PC-9 (cell line): ENCODE measurements around the gene IMMP2L. TPM values are rescaled to one million over a fixed set of nuclear protein-coding genes. Genes with fewer than 3 reads are reported as not detected.

Experiments used
- BruUV-seq: library from RNA; stranded (reverse); fragments of 400-500 nt; replicated peaks from 2 replicates; lab custom pipeline; 2021; lab: Mats Ljungman, UMichigan
- CTCF ChIA-PET: fragments of 300-600 bp; sonication (Branson Sonifier 250); formaldehyde crosslinking; loops from one replicate; lab custom pipeline; 2022; ENCODE audit warnings: antibody characterized with exemption; lab: Charles Lee
- POLR2A ChIA-PET: fragments of 300-600 bp; sonication (Branson Sonifier 250); formaldehyde crosslinking; loops from one replicate; lab custom pipeline; 2022; ENCODE audit warnings: antibody characterized with exemption; ENCODE audit not compliant: unreplicated experiment; lab: Charles Lee
- DNase-seq, 2 experiments: peaks; one replicate each; pipeline versions ENCODE4 v3.0.0 to v3.0.0-alpha.2; 2015 to 2022; ENCODE audit warnings: mixed read lengths in 1 of 2
- H2AFZ ChIP-seq: fragments of 200-600 bp; sonication (generic); 2 replicates; pipeline ENCODE4 v1.8.1; 2017; ENCODE audit warnings: antibody characterized with exemption
- H3F3A ChIP-seq: fragments of 200-600 bp; sonication (generic); 2 replicates; pipeline ENCODE4 v1.8.1; 2017; ENCODE audit warnings: antibody characterized with exemption, mild to moderate bottlenecking, low read depth; ENCODE audit not compliant: insufficient read depth
- H3K27ac ChIP-seq: fragments of 200-600 bp; sonication (generic); 2 replicates; pipeline ENCODE4 v1.6.1; 2016; ENCODE audit warnings: mixed run types
- H3K27me3 ChIP-seq: fragments of 200-600 bp; sonication (generic); 2 replicates; pipeline ENCODE4 v1.6.1; 2016; ENCODE audit warnings: low read depth, mixed run types; ENCODE audit not compliant: insufficient read depth
- H3K36me3 ChIP-seq: fragments of 200-600 bp; sonication (generic); 2 replicates; pipeline ENCODE4 v1.6.1; 2016; ENCODE audit warnings: low read depth, mixed run types
- H3K4me1 ChIP-seq: fragments of 200-600 bp; sonication (generic); replicated peaks from 2 replicates; pipeline ENCODE4 v1.6.1; 2016; ENCODE audit warnings: mixed run types; ENCODE audit not compliant: insufficient read depth
- H3K4me2 ChIP-seq: fragments of 200-600 bp; sonication (generic); 2 replicates; pipeline ENCODE4 v1.6.1; 2017; ENCODE audit warnings: mixed run types
- H3K4me3 ChIP-seq: fragments of 200-600 bp; sonication (generic); 2 replicates; pipeline ENCODE4 v1.6.1; 2016; ENCODE audit warnings: mixed run types
- H3K79me2 ChIP-seq: fragments of 200-600 bp; sonication (generic); 2 replicates; pipeline ENCODE4 v1.6.1; 2017; ENCODE audit warnings: low read depth, mixed run types
- H3K9me2 ChIP-seq: fragments of 200-600 bp; sonication (generic); 2 replicates; pipeline ENCODE4 v1.8.1; 2017; ENCODE audit warnings: mild to moderate bottlenecking; ENCODE audit not compliant: insufficient read depth
- H3K9me3 ChIP-seq: fragments of 200-600 bp; sonication (generic); 2 replicates; pipeline ENCODE4 v1.8.1; 2016; ENCODE audit warnings: low read depth; ENCODE audit not compliant: insufficient read depth
- H4K20me1 ChIP-seq: fragments of 200-600 bp; sonication (generic); 2 replicates; pipeline ENCODE4 v1.8.1; 2017; ENCODE audit not compliant: insufficient read depth
- CTCF ChIP-seq: fragments of 200-600 bp; sonication (generic); conservative IDR thresholded peaks from 2 replicates; pipeline ENCODE4 v1.6.1; 2017; ENCODE audit warnings: mixed run types, antibody characterized with exemption, mild to moderate bottlenecking, moderate library complexity
- EZH2 ChIP-seq: fragments of 200-600 bp; sonication (generic); IDR thresholded peaks from 2 replicates; pipeline ENCODE4 v1.8.0; 2017; ENCODE audit warnings: antibody characterized with exemption, low read depth
- intact Hi-C: fragments of 100-400 bp; cut with micrococcal nuclease; formaldehyde crosslinking; loops from one replicate; pipeline ENCODE4 v1.10.0; 2022; ENCODE audit not compliant: unreplicated experiment
- total RNA-seq: library from RNA; stranded (reverse); gene quantifications from 2 replicates; pipeline ENCODE4 v1.2.3, GENCODE V29; 2021

The IMMP2L gene
- total RNA-seq, 1 experiment from 2014 or later: 40.5 TPM

- Histone ChIP-seq H3K79me2 (no peaks in the 10 kb centered on the region), H3K9me3 (no peaks in the 10 kb centered on the region), H4K20me1 (no peaks in the 10 kb centered on the region), H3K4me2 (no peak overlapping the region), H3K27me3 (no peaks in the 10 kb centered on the region), H3F3A (no peaks in the 10 kb centered on the region), H3K4me1 (no peaks in the 10 kb centered on the region), H2AFZ (no peak overlapping the region), H3K4me3 (no peak overlapping the region), H3K27ac (no peak overlapping the region), H3K36me3 (no peaks in the 10 kb centered on the region), H3K9me2 (no peaks in the 10 kb centered on the region)
- ChIA-PET POLR2A (no interaction called here), CTCF (no interaction called here)
- no TSS peak for BruUV-seq
- no peak for DNase-seq
- TF ChIP-seq EZH2 (no peak), CTCF (no peak)
- intact Hi-C loops: no loop called here
Measured at GRCh38 chr7:111215550-111215949, 346.7 kb downstream of the IMMP2L start.

DNA sequence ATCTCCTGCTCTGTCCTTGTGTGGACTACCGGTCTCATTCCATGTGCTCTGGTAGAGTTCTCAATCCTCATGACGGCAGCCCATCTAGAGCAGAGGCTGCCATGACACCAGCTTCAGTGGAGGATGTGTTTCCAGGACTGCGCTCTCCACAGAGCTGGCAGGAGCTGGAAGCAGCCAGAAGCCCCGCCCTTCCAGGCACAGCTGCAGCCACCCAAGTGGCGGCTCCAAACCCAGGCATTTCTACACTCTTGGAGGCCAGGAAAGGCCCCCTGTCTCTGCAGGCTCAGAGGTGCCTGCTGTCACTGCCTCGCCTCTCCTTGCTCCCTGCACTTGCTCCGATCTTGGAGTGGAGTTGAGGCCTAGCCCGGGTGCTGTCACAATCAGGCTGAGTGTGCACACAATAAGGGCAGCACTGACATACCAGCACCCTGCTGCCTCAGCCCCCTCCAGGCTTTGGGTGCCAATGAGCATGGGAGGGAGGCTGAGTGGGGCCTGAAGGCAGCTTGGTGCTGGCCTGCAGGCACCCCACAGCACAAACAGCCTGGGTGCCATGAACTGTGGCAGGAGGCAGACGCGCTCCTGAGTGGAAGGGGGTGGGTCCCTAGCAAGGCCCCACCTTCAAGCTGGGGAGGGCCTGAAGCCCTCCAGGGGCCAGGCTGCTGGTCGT lies 349.3 kb downstream of the IMMP2L start:
- H3K27me3 ChIP-seq: no peaks in the 10 kb centered on the region
- TF ChIP-seq CTCF (no peak), EZH2 (no peak)
- no peak for DNase-seq
- ChIA-PET CTCF (no interaction called here), POLR2A (no interaction called here)
- no peaks in the 10 kb centered on the region for H3K36me3 ChIP-seq
- H3K4me1 ChIP-seq: no peaks in the 10 kb centered on the region
- H3F3A ChIP-seq: no peaks in the 10 kb centered on the region
- no peak overlapping the region for H2AFZ ChIP-seq
- no peak overlapping the region for H3K27ac ChIP-seq
- BruUV-seq: no TSS peak
- no peaks in the 10 kb centered on the region for H4K20me1 ChIP-seq
- no peaks in the 10 kb centered on the region for H3K9me3 ChIP-seq
- no peak overlapping the region for H3K4me2 ChIP-seq
- intact Hi-C loops: no loop called here
- no peaks in the 10 kb centered on the region for H3K79me2 ChIP-seq
- H3K4me3 ChIP-seq: no peak overlapping the region
- H3K9me2 ChIP-seq: no peaks in the 10 kb centered on the region

DNA sequence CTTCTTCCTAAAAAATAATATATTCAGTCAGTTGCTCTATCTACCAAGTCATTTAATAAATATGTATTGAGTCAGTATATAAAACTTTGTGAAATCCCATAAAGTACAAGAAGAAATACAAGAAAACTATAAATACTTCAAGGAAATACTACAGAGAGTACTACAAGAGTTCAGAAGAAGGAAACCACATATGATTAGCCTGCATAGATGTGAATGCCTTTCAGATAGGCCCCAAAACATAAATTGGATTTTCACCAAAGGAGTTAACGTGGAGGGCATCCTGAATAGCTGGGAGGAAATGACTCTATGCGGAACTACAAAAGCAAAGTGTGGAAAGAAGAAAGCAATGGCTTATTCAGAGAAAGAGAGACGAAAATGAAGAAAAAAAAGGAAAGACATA lies 351.3 kb downstream of the IMMP2L start:
- Histone ChIP-seq H3K4me2 (no peak overlapping the region), H3K9me3 (no peaks in the 10 kb centered on the region), H3K79me2 (no peaks in the 10 kb centered on the region), H3F3A (no peaks in the 10 kb centered on the region), H4K20me1 (no peaks in the 10 kb centered on the region), H3K36me3 (no peaks in the 10 kb centered on the region), H3K4me3 (no peak overlapping the region), H3K27me3 (no peaks in the 10 kb centered on the region), H3K27ac (no peak overlapping the region), H3K9me2 (no peaks in the 10 kb centered on the region), H3K4me1 (no peaks in the 10 kb centered on the region), H2AFZ (no peak overlapping the region)
- intact Hi-C loops: no loop called here
- TF ChIP-seq CTCF (no peak), EZH2 (no peak)
- ChIA-PET CTCF (no interaction called here), POLR2A (no interaction called here)
- BruUV-seq: no TSS peak
- no peak for DNase-seq
